ENCODE measurements around the gene EHD4.

The EHD4 gene

GRCh38 chr15:41881920-41882688 is 90.3 kb downstream of the EHD4 start:
- DNase-seq (ENCODE audit: low spot score) (no peak), FAIRE-seq (no peak)

GRCh38 chr15:41881550-41881919 is 90.8 kb downstream of the EHD4 start:
- no peak for FAIRE-seq
- no peak for DNase-seq (ENCODE audit: low spot score)

GRCh38 chr15:41881086-41881485 is 91.3 kb downstream of the EHD4 start:
- FAIRE-seq = no peak
- DNase-seq (ENCODE audit: low spot score) = no peak

- no peak for DNase-seq (ENCODE audit: low spot score)
- FAIRE-seq = no peak
Observed at GRCh38 chr15:41880156-41880877, 92.0 kb downstream of the EHD4 start.

- DNase-seq (ENCODE audit: low spot score) = no peak
- FAIRE-seq = no peak
Observed at GRCh38 chr15:41879321-41879845, 93.0 kb downstream of the EHD4 start.

- no peak for DNase-seq (ENCODE audit: low spot score)
- no peak for FAIRE-seq
Observed at GRCh38 chr15:41878355-41878699, 94.0 kb downstream of the EHD4 start.

- no peak for FAIRE-seq
Observed at GRCh38 chr15:41877631-41878354, 94.6 kb downstream of the EHD4 start.

GRCh38 chr15:41876689-41877088 is 95.7 kb downstream of the EHD4 start:
- FAIRE-seq (no peak), DNase-seq (ENCODE audit: low spot score) (no peak)

More at GRCh38 chr15:41877631-41878354, 94.6 kb downstream of the EHD4 start:
- DNase-seq (ENCODE audit: low spot score) = no peak

- DNase-seq (ENCODE audit: low spot score) (no peak), FAIRE-seq (no peak)
Observed at GRCh38 chr15:41876007-41876406, 96.3 kb downstream of the EHD4 start.

GRCh38 chr15:41874736-41875135 is 97.6 kb downstream of the EHD4 start:
- no peak for DNase-seq (ENCODE audit: low spot score)
- FAIRE-seq = no peak

GRCh38 chr15:41873711-41874110 is 98.6 kb downstream of the EHD4 start:
- FAIRE-seq (no peak), DNase-seq (ENCODE audit: low spot score) (no peak)

- no peak for FAIRE-seq
Observed at GRCh38 chr15:41872166-41872747, 100.1 kb downstream of the EHD4 start.

GRCh38 chr15:41871175-41871905 is 101.0 kb downstream of the EHD4 start:
- DNase-seq (ENCODE audit: low spot score) (no peak), FAIRE-seq (no peak)

More at GRCh38 chr15:41872166-41872747, 100.1 kb downstream of the EHD4 start:
- DNase-seq (ENCODE audit: low spot score) = no peak

- peak; percentile 98 for FAIRE-seq
- DNase-seq (ENCODE audit: low spot score) = peak; percentile 99
Observed at GRCh38 chr15:41870689-41871081, 101.7 kb downstream of the EHD4 start.

GRCh38 chr15:41869770-41870688 is 102.3 kb downstream of the EHD4 start:
- no peak for FAIRE-seq
- no peak for DNase-seq (ENCODE audit: low spot score)

- DNase-seq (ENCODE audit: low spot score) = no peak
- no peak for FAIRE-seq
Observed at GRCh38 chr15:41868321-41868720, 104.0 kb downstream of the EHD4 start.

- DNase-seq (ENCODE audit: low spot score) (no peak), FAIRE-seq (no peak)
Observed at GRCh38 chr15:41866872-41867579, 105.3 kb downstream of the EHD4 start.

- DNase-seq (ENCODE audit: low spot score) (no peak), FAIRE-seq (no peak)
Observed at GRCh38 chr15:41866263-41866703, 106.1 kb downstream of the EHD4 start.

- no peak for DNase-seq (ENCODE audit: low spot score)
- FAIRE-seq = no peak
Observed at GRCh38 chr15:41865490-41866055, 106.8 kb downstream of the EHD4 start.
